Fibroblast of lung (primary cell): Measurements from ENCODE around the gene ACSS1. TPM values are rescaled to one million over a fixed set of nuclear protein-coding genes. Genes with fewer than 3 reads are reported as not detected.

ENCODE experiments used
- DNase-seq, 2 donors: peaks; one replicate each; pipeline versions ENCODE4 v3.0.0 to v3.0.0-alpha.2; 2010; ENCODE audit warnings: low read depth in 2 of 2
- H2AFZ ChIP-seq: 2 replicates; pipeline ENCODE4 v1.5.1; 2012; ENCODE audit warnings: low read length, control low read depth, inconsistent platforms
- H3K27ac ChIP-seq: 2 replicates; pipeline ENCODE4 v1.5.1; 2011; ENCODE audit warnings: low read length, control low read depth; ENCODE audit not compliant: insufficient read depth
- H3K27me3 ChIP-seq: 2 replicates; pipeline ENCODE4 v1.5.1; 2011; ENCODE audit warnings: mild to moderate bottlenecking, low read length; ENCODE audit not compliant: control insufficient read depth, insufficient read depth
- H3K36me3 ChIP-seq: 2 replicates; pipeline ENCODE4 v1.5.1; 2011; ENCODE audit warnings: low read length; ENCODE audit not compliant: control insufficient read depth, insufficient read depth
- H3K4me1 ChIP-seq: 2 replicates; pipeline ENCODE4 v1.5.1; 2011; ENCODE audit warnings: low read length; ENCODE audit not compliant: control insufficient read depth, insufficient read depth; ENCODE audit errors: extremely low read depth
- H3K4me2 ChIP-seq: 2 replicates; pipeline ENCODE4 v1.5.1; 2011; ENCODE audit warnings: low read length, control low read depth; ENCODE audit not compliant: insufficient read depth; ENCODE audit errors: extremely low read depth
- H3K4me3 ChIP-seq, 4 experiments: fragments of 200-600 bp in 1 of 4; sonication (generic) in 1 of 4; replicated peaks in 1 of 4; 2 replicates each; pipeline ENCODE4 v1.5.1; 2011 to 2016; ENCODE audit warnings: low read length in 4 of 4, low read depth in 3 of 4, mild to moderate bottlenecking in 3 of 4, control low read depth in 2 of 4, inconsistent platforms in 1 of 4, mixed read lengths in 1 of 4; ENCODE audit not compliant: insufficient read depth in 1 of 4; ENCODE audit errors: control extremely low read depth in 1 of 4
- H3K79me2 ChIP-seq: 2 replicates; pipeline ENCODE4 v1.5.1; 2012; ENCODE audit warnings: mild to moderate bottlenecking, low read length, inconsistent platforms; ENCODE audit not compliant: control insufficient read depth, insufficient read depth
- H3K9ac ChIP-seq: 2 replicates; pipeline ENCODE4 v1.5.1; 2011; ENCODE audit warnings: mild to moderate bottlenecking, low read length, control low read depth; ENCODE audit not compliant: insufficient read depth
- H3K9me3 ChIP-seq: 2 replicates; pipeline ENCODE4 v1.5.1; 2012; ENCODE audit warnings: low read depth, low read length; ENCODE audit not compliant: control insufficient read depth, insufficient read depth
- H4K20me1 ChIP-seq: 2 replicates; pipeline ENCODE4 v1.5.1; 2011; ENCODE audit warnings: low read length; ENCODE audit not compliant: control insufficient read depth, insufficient read depth; ENCODE audit errors: extremely low read depth
- EZH2 ChIP-seq: IDR thresholded peaks from 2 replicates; pipeline ENCODE4 v1.5.1; 2012; ENCODE audit warnings: low read length, control low read depth, mild to moderate bottlenecking; ENCODE audit errors: missing control alignments
- polyA plus RNA-seq, 2 donors: library from polyadenylated mRNA; depleted of rRNA in 1 of 2; stranded (reverse) in 1 of 2; unstranded in 1 of 2; fragments of >200 nt; gene quantifications; 2 replicates each; pipeline ENCODE4 v1.2.1, GENCODE V29; 2011 to 2012; ENCODE audit warnings: missing spikeins in 1 of 2
- total RNA-seq: library from RNA; depleted of rRNA; stranded (reverse); fragments of >200 nt; gene quantifications from 2 replicates; pipeline ENCODE4 v1.2.1, GENCODE V29; 2014
- TF ChIP-seq, protein P1 (sequence below), 2 donors: IDR thresholded peaks in 1 of 2; conservative IDR thresholded peaks in 1 of 2; 1 replicate in 1 of 2; 2 replicates in 1 of 2; pipeline ENCODE4 v1.5.1; 2011 to 2012; ENCODE audit warnings: low read length in 2 of 2, control low read depth in 1 of 2, inconsistent platforms in 1 of 2, low read depth in 1 of 2, mild to moderate bottlenecking in 1 of 2

ACSS1 gene
- total and polyA plus RNA-seq, 2 donors (not counting 1 experiment from before 2014, with no cell fraction given), result 1.3 to 3.4 TPM

DNA sequence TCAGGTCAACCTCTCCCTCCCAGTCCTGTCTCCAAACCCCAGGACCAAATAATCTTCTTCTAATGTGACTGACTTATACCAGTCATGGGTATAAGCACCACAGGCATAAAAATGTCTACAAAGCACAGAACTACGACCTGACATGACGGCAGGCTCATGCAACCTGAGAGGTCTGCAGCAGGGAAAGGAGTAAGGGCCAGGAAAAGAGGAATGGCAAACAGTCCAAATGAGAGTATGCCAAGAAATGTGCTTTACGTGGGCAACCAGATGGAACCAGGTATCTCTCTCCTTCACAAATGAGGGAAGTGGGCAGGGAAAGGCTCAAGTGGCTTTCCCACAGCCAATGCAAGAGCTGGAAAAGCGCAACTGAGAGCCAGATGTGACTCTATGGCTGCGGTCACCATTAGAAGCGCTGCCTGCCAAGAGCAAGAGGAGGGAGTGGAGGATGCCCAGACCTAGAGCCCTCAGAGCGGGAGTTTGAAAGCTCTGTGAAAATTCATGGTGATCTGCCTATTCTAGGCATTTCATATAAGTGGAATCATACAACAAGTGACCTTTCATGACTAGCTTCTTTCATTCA, 71.4 kb downstream of the ACSS1 start:
- H3K4me3 ChIP-seq, result no peak overlapping the region
- H3K4me1 ChIP-seq, result no peaks in the 10 kb centered on the region
- no peaks in the 10 kb centered on the region for H3K27me3 ChIP-seq
- H3K36me3 ChIP-seq, result no peaks in the 10 kb centered on the region
- peaks cover 19% of the 10 kb centered on the region for H3K79me2 ChIP-seq
- no peak for DNase-seq
- H3K9me3 ChIP-seq, result no peaks in the 10 kb centered on the region
- no peaks in the 10 kb centered on the region for H4K20me1 ChIP-seq
- TF ChIP-seq, protein P1, sequence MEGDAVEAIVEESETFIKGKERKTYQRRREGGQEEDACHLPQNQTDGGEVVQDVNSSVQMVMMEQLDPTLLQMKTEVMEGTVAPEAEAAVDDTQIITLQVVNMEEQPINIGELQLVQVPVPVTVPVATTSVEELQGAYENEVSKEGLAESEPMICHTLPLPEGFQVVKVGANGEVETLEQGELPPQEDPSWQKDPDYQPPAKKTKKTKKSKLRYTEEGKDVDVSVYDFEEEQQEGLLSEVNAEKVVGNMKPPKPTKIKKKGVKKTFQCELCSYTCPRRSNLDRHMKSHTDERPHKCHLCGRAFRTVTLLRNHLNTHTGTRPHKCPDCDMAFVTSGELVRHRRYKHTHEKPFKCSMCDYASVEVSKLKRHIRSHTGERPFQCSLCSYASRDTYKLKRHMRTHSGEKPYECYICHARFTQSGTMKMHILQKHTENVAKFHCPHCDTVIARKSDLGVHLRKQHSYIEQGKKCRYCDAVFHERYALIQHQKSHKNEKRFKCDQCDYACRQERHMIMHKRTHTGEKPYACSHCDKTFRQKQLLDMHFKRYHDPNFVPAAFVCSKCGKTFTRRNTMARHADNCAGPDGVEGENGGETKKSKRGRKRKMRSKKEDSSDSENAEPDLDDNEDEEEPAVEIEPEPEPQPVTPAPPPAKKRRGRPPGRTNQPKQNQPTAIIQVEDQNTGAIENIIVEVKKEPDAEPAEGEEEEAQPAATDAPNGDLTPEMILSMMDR (conservative IDR thresholded peaks at IDR 0.05 in 1 of 2, IDR thresholded peaks at IDR 0.05 in 1 of 2; ENCODE audit: low read depth in 1 of 2, low read length in 2 of 2), result no peak
- no peak for TF ChIP-seq EZH2
- H3K9ac ChIP-seq, result no peak overlapping the region
- no peak overlapping the region for H3K27ac ChIP-seq
- no peak overlapping the region for H3K4me2 ChIP-seq
- no peak overlapping the region for H2AFZ ChIP-seq

DNA sequence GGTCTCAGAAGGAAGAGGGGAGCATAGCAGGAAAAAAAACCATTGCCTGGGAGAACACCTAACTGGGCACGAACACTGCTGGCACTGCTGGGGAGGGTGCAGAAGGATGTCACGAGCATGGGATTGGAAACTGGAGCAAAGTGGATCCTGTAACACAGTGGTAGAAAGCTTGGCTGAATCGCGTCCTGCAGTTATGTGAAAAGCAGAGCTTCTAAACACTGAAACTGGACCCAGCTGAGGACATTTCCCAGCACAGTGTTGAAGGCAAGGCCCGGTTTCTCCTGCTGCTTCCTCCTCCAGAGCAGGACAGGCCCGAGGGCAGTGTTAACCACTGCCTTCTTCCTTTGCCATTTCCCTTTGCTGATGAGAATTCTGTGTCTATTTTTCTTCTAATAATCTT, 72.1 kb downstream of the ACSS1 start:
- Histone ChIP-seq H3K9me3 (no peaks in the 10 kb centered on the region), H3K9ac (no peak overlapping the region), H3K79me2 (peaks cover 13% of the 10 kb centered on the region), H4K20me1 (no peaks in the 10 kb centered on the region), H3K4me1 (no peaks in the 10 kb centered on the region), H2AFZ (no peak overlapping the region), H3K4me2 (no peak overlapping the region), H3K4me3 (no peak overlapping the region), H3K36me3 (no peaks in the 10 kb centered on the region), H3K27me3 (no peaks in the 10 kb centered on the region), H3K27ac (no peak overlapping the region)
- TF ChIP-seq EZH2, result no peak
- TF ChIP-seq, protein P1 (conservative IDR thresholded peaks at IDR 0.05 in 1 of 2, IDR thresholded peaks at IDR 0.05 in 1 of 2; ENCODE audit: low read depth in 1 of 2, low read length in 2 of 2), result no peak
- no peak for DNase-seq

DNA sequence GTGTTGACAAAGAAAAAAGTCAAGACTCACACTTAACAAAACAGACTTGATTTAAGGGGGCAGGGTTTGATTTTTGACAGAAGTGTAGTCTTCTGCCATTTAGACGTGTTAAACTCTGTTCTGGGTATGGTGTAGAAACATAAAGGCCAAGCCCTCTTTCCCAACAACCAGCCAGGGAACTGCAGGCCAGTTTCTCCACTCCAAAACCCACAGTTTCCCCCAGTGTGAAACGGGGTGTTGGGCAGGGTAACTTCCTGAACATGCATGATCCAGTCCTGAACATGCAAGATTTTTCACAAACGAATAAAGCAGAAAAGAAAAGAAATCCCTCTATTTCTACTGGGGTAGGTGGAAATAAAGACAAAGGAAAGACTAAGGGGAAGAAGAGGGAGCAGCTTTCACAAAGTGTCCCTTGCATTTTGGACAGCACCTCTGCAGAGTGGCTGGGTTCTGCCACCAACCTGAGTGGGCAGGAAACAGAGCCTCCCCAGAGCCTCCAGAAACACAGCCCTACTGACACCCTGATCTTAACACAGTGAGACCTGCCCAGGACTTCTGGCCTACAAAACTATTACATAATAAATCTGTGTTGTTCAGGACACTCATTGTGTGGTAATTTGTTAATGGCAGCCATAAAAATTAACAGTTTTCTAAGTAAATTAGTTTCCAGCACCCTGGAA, 72.8 kb downstream of the ACSS1 start:
- H3K4me2 ChIP-seq, result no peak overlapping the region
- H3K4me1 ChIP-seq, result no peaks in the 10 kb centered on the region
- no peaks in the 10 kb centered on the region for H3K27me3 ChIP-seq
- H2AFZ ChIP-seq, result no peak overlapping the region
- H3K9ac ChIP-seq, result no peak overlapping the region
- H3K9me3 ChIP-seq, result no peaks in the 10 kb centered on the region
- H3K79me2 ChIP-seq, result peaks cover 11% of the 10 kb centered on the region
- TF ChIP-seq EZH2, result no peak
- TF ChIP-seq, protein P1 (conservative IDR thresholded peaks at IDR 0.05 in 1 of 2, IDR thresholded peaks at IDR 0.05 in 1 of 2; ENCODE audit: low read depth in 1 of 2, low read length in 2 of 2), result no peak
- DNase-seq, result no peak
- H3K36me3 ChIP-seq, result peaks cover 3% of the 10 kb centered on the region
- H3K27ac ChIP-seq, result no peak overlapping the region
- H3K4me3 ChIP-seq, result no peak overlapping the region
- no peaks in the 10 kb centered on the region for H4K20me1 ChIP-seq
